PC-9 (cell line): ENCODE data around the gene ADAP1. TPM values are rescaled to one million over a fixed set of nuclear protein-coding genes. Genes with fewer than 3 reads are reported as not detected.

ENCODE experiments used
- BruUV-seq: library from RNA; stranded (reverse); fragments of 400-500 nt; replicated peaks from 2 replicates; lab custom pipeline; 2021; lab: Mats Ljungman, UMichigan
- CTCF ChIA-PET: fragments of 300-600 bp; sonication (Branson Sonifier 250); formaldehyde crosslinking; loops from one replicate; lab custom pipeline; 2022; ENCODE audit warnings: antibody characterized with exemption; lab: Charles Lee
- POLR2A ChIA-PET: fragments of 300-600 bp; sonication (Branson Sonifier 250); formaldehyde crosslinking; loops from one replicate; lab custom pipeline; 2022; ENCODE audit warnings: antibody characterized with exemption; ENCODE audit not compliant: unreplicated experiment; lab: Charles Lee
- DNase-seq, 2 experiments: peaks; one replicate each; pipeline versions ENCODE4 v3.0.0 to v3.0.0-alpha.2; 2015 to 2022; ENCODE audit warnings: mixed read lengths in 1 of 2
- H2AFZ ChIP-seq: fragments of 200-600 bp; sonication (generic); 2 replicates; pipeline ENCODE4 v1.8.1; 2017; ENCODE audit warnings: antibody characterized with exemption
- H3F3A ChIP-seq: fragments of 200-600 bp; sonication (generic); 2 replicates; pipeline ENCODE4 v1.8.1; 2017; ENCODE audit warnings: antibody characterized with exemption, mild to moderate bottlenecking, low read depth; ENCODE audit not compliant: insufficient read depth
- H3K27ac ChIP-seq: fragments of 200-600 bp; sonication (generic); 2 replicates; pipeline ENCODE4 v1.6.1; 2016; ENCODE audit warnings: mixed run types
- H3K27me3 ChIP-seq: fragments of 200-600 bp; sonication (generic); 2 replicates; pipeline ENCODE4 v1.6.1; 2016; ENCODE audit warnings: low read depth, mixed run types; ENCODE audit not compliant: insufficient read depth
- H3K36me3 ChIP-seq: fragments of 200-600 bp; sonication (generic); 2 replicates; pipeline ENCODE4 v1.6.1; 2016; ENCODE audit warnings: low read depth, mixed run types
- H3K4me1 ChIP-seq: fragments of 200-600 bp; sonication (generic); replicated peaks from 2 replicates; pipeline ENCODE4 v1.6.1; 2016; ENCODE audit warnings: mixed run types; ENCODE audit not compliant: insufficient read depth
- H3K4me2 ChIP-seq: fragments of 200-600 bp; sonication (generic); 2 replicates; pipeline ENCODE4 v1.6.1; 2017; ENCODE audit warnings: mixed run types
- H3K4me3 ChIP-seq: fragments of 200-600 bp; sonication (generic); 2 replicates; pipeline ENCODE4 v1.6.1; 2016; ENCODE audit warnings: mixed run types
- H3K79me2 ChIP-seq: fragments of 200-600 bp; sonication (generic); 2 replicates; pipeline ENCODE4 v1.6.1; 2017; ENCODE audit warnings: low read depth, mixed run types
- H3K9me2 ChIP-seq: fragments of 200-600 bp; sonication (generic); 2 replicates; pipeline ENCODE4 v1.8.1; 2017; ENCODE audit warnings: mild to moderate bottlenecking; ENCODE audit not compliant: insufficient read depth
- H3K9me3 ChIP-seq: fragments of 200-600 bp; sonication (generic); 2 replicates; pipeline ENCODE4 v1.8.1; 2016; ENCODE audit warnings: low read depth; ENCODE audit not compliant: insufficient read depth
- H4K20me1 ChIP-seq: fragments of 200-600 bp; sonication (generic); 2 replicates; pipeline ENCODE4 v1.8.1; 2017; ENCODE audit not compliant: insufficient read depth
- EZH2 ChIP-seq: fragments of 200-600 bp; sonication (generic); IDR thresholded peaks from 2 replicates; pipeline ENCODE4 v1.8.0; 2017; ENCODE audit warnings: antibody characterized with exemption, low read depth
- intact Hi-C: fragments of 100-400 bp; cut with micrococcal nuclease; formaldehyde crosslinking; loops from one replicate; pipeline ENCODE4 v1.10.0; 2022; ENCODE audit not compliant: unreplicated experiment
- total RNA-seq: library from RNA; stranded (reverse); gene quantifications from 2 replicates; pipeline ENCODE4 v1.2.3, GENCODE V29; 2021
- TF ChIP-seq, protein P1 (sequence below): fragments of 200-600 bp; sonication (generic); conservative IDR thresholded peaks from 2 replicates; pipeline ENCODE4 v1.6.1; 2017; ENCODE audit warnings: mixed run types, antibody characterized with exemption, mild to moderate bottlenecking, moderate library complexity

Gene ADAP1
- total RNA-seq, 1 experiment from 2014 or later, result 73.9 TPM

- Histone ChIP-seq H3F3A (peaks cover 12% of the 10 kb centered on the region; the same call in 1 of the 2 replicates), H4K20me1 (no peaks in the 10 kb centered on the region), H2AFZ (no peak overlapping the region), H3K4me3 (no peak overlapping the region), H3K9me3 (no peaks in the 10 kb centered on the region), H3K79me2 (no peaks in the 10 kb centered on the region), H3K36me3 (no peaks in the 10 kb centered on the region), H3K4me2 (no peak overlapping the region), H3K27ac (no peak overlapping the region), H3K4me1 (peaks cover 13% of the 10 kb centered on the region), H3K9me2 (no peaks in the 10 kb centered on the region), H3K27me3 (no peaks in the 10 kb centered on the region)
- no peak for DNase-seq
- ChIA-PET POLR2A (no interaction called here), CTCF (no interaction called here)
- intact Hi-C loops, result no loop called here
- BruUV-seq, result no TSS peak
- TF ChIP-seq EZH2, result no peak
- TF ChIP-seq, protein P1, sequence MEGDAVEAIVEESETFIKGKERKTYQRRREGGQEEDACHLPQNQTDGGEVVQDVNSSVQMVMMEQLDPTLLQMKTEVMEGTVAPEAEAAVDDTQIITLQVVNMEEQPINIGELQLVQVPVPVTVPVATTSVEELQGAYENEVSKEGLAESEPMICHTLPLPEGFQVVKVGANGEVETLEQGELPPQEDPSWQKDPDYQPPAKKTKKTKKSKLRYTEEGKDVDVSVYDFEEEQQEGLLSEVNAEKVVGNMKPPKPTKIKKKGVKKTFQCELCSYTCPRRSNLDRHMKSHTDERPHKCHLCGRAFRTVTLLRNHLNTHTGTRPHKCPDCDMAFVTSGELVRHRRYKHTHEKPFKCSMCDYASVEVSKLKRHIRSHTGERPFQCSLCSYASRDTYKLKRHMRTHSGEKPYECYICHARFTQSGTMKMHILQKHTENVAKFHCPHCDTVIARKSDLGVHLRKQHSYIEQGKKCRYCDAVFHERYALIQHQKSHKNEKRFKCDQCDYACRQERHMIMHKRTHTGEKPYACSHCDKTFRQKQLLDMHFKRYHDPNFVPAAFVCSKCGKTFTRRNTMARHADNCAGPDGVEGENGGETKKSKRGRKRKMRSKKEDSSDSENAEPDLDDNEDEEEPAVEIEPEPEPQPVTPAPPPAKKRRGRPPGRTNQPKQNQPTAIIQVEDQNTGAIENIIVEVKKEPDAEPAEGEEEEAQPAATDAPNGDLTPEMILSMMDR, result no peak
Observed at GRCh38 chr7:931871-932650, 22.4 kb downstream of the ADAP1 start.

GRCh38 chr7:930975-931758, 23.3 kb downstream of the ADAP1 start:
- peaks cover 6% of the 10 kb centered on the region; the same call in 1 of the 2 replicates for H3F3A ChIP-seq
- H3K27me3 ChIP-seq, result no peaks in the 10 kb centered on the region
- H3K4me2 ChIP-seq, result no peak overlapping the region
- no peak overlapping the region for H3K4me3 ChIP-seq
- no peaks in the 10 kb centered on the region for H4K20me1 ChIP-seq
- H3K9me3 ChIP-seq, result no peaks in the 10 kb centered on the region
- BruUV-seq, result no TSS peak
- CTCF ChIA-PET, result no interaction called here
- no peak for DNase-seq
- no peak overlapping the region for H3K27ac ChIP-seq
- no peaks in the 10 kb centered on the region for H3K79me2 ChIP-seq
- POLR2A ChIA-PET, result no interaction called here
- H2AFZ ChIP-seq, result no peak overlapping the region
- H3K9me2 ChIP-seq, result no peaks in the 10 kb centered on the region
- no peaks in the 10 kb centered on the region for H3K36me3 ChIP-seq
- TF ChIP-seq, protein P1, result no peak
- TF ChIP-seq EZH2, result no peak
- H3K4me1 ChIP-seq, result peaks cover 6% of the 10 kb centered on the region
- intact Hi-C loops, result no loop called here

DNA sequence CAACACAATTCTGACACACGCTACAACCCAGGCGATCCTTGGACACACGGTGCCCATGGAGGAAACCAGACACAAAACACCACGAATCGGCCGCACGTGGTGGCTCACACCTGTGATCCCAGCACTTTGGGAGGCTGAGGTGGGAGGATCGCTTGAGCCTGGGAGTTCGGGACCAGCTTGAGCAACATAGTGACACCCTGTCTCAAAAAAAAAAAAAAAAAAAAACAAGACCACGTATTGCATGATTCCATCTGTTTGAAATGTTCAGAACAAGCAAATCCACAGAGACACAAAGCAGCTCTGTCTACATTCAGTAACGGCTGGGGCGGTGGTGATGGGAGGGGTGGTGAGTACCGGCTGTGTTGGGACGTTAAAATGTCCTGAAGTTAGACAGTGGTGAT, 25.2 kb downstream of the ADAP1 start:
- Histone ChIP-seq H3K4me3 (no peak overlapping the region), H4K20me1 (no peaks in the 10 kb centered on the region), H3K4me2 (no peak overlapping the region), H3K79me2 (no peaks in the 10 kb centered on the region), H3K4me1 (no peaks in the 10 kb centered on the region), H3K9me2 (no peaks in the 10 kb centered on the region), H3K36me3 (no peaks in the 10 kb centered on the region), H3K27ac (no peak overlapping the region), H3K27me3 (no peaks in the 10 kb centered on the region), H2AFZ (no peak overlapping the region), H3F3A (no peaks in the 10 kb centered on the region; the same call in 1 of the 2 replicates), H3K9me3 (no peaks in the 10 kb centered on the region)
- intact Hi-C loops, result no loop called here
- no peak for TF ChIP-seq EZH2
- TF ChIP-seq, protein P1, result no peak
- no peak for DNase-seq
- ChIA-PET CTCF (interaction anchor here (0.5 to 0.7 kb wide), 2 partner anchors 23 to 254 kb away, joined by 4 to 6 read pairs; no protein-coding TSS in a partner anchor), POLR2A (interaction anchor here (0.6 kb wide), 1 partner anchor 37 kb away, joined by 19 read pairs; no protein-coding TSS in a partner anchor)
- no TSS peak for BruUV-seq
